ENCODE data around the gene LDLRAD4.

The LDLRAD4 gene

GRCh38 chr18:13630716-13631268 is 412.2 kb downstream of the LDLRAD4 start:
- DNase-seq: no peak

DNA sequence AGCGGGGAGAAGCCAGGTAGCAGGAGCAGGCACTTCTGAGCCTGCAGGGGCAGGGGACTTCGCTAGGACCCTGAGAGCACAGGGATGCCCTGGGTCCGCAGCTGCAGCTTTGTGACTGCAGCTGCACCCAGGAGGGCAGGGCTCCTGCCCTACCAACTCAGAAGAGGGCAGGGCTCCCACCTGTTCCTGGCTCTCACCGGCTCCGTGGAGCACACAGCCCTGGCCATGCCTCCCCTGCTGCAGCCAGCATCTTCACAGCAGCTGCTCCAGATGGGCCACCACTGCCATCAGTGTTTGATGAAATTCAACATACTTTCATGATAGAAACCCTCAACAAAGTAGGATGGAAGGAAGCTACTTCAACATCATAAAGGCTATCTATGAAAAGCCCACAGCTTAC is 415.1 kb downstream of the LDLRAD4 start:
- no peak for DNase-seq

DNA sequence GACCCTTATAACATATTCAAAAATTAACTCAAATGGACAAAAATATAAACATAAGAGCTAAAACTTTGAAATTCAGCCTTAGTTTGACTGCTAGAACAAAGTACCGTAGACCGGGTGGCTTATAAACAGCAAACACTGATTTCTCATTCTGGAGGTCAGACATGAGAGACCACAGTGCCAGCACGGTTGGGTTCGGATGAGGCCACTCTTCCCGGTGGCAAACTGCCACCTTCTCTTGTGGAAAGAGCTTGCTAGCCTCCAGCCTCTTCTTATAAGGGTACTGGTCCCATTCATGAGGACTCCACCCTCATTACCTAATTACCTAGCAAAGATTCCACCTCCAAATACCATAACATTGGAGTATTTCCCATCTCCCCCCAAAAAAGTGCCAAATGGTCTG is 416.5 kb downstream of the LDLRAD4 start:
- DNase-seq: no peak

- DNase-seq: no peak
These were observed 420.4 kb downstream of the LDLRAD4 start for GRCh38 chr18:13638719-13639595.

DNA sequence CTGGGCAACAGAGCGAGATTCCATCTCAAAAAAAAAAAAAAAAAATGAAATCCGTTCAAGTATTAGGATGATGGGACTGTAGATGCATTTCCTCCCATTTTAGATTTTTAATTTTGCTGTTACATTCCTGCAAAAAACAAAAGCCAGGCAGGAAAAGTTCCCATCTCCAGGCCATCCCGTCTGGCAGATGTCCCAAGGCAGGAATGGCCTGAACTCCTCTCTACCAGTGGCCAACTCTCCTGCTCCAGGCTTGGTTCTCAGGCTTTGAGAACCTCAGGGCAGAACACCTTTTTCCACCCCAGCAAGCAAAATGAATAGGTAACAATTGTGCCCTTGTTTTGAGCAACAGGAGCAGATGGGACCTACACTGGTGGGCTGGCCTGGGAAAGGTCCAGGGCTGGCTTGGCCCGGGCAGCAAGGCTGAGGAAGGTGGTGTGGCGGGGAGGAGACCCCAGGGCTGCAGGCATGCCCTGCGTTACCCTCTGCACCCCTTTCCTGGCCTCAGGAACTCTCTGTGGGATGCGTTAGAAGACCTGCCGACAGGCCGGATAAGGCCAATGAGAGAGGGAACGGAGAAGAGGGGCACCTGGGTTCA is 421.8 kb downstream of the LDLRAD4 start:
- DNase-seq: no peak

- DNase-seq: no peak
These were observed 423.2 kb downstream of the LDLRAD4 start for GRCh38 chr18:13641551-13642439.

- DNase-seq: no peak
These were observed 423.9 kb downstream of the LDLRAD4 start for GRCh38 chr18:13642440-13642827.

DNA sequence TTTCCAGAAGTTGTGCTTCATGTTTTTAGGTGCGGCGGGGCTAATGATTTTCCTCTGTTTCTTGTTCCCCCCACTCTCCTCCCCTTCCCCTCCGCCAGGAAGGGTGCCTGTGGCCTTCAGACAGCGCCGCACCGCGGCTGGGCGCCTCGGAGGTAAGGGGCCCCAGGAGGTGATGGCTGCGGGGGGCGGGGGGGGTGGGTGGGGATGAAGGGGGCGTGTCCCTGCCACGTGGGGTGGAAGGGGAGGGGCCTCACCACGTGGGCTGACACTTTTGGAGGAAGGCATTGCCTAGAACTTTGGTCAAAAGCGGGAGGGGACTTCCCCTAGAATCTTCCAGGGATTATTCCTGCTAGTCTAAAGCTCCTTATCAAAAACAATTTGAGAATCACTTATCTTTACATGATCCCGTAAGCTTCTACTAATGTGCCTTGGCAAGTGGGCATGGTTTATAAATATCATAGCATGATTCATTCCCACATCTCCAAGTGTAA is 424.7 kb downstream of the LDLRAD4 start:
- no peak for DNase-seq

- no peak for DNase-seq
These were observed 426.5 kb downstream of the LDLRAD4 start for GRCh38 chr18:13645093-13645492.

DNA sequence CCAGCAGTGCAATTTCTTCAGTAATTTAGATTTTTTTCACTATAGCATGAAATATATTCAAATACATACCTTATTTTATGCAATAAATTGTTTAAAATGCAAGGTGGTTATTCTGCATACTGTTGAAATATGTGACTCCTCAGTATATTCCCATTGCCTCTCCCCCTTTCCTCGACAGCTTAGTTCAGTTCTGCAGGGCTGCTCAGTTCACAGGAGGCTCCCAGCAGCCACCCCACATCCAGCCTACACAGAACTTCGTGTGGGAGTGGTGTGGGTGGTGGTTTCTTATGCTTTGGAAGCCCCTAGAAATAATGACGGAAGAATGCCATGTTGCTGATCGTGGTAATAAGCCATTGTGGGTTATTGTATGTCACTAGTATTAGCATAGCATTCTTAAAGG is 428.1 kb downstream of the LDLRAD4 start:
- no peak for DNase-seq

- DNase-seq: no peak
These were observed 429.2 kb downstream of the LDLRAD4 start for GRCh38 chr18:13647761-13648160.

- DNase-seq: no peak
These were observed 431.1 kb downstream of the LDLRAD4 start for GRCh38 chr18:13649397-13650390.

- no peak for DNase-seq
These were observed 435.3 kb downstream of the LDLRAD4 start for GRCh38 chr18:13653746-13654433.

DNA sequence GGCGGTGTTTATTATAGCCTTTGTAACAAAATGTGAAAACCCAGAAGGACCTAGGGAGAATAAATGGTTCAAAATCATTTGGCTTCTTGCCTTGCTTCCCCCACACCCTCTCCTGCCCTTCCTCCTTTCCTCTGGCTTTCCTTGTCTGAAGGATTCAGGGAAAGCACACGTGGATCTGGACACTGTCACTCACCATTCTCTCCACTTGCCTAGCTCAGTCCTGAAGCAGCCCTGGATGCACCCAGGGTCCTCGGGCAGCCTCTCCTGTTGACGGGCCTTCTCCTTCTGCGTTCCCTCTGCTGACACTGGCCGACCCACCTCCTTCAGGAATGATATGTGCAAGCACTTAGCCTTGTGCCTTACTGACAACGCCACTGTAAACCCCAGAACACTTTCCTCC is 439.4 kb downstream of the LDLRAD4 start:
- no peak for DNase-seq

DNA sequence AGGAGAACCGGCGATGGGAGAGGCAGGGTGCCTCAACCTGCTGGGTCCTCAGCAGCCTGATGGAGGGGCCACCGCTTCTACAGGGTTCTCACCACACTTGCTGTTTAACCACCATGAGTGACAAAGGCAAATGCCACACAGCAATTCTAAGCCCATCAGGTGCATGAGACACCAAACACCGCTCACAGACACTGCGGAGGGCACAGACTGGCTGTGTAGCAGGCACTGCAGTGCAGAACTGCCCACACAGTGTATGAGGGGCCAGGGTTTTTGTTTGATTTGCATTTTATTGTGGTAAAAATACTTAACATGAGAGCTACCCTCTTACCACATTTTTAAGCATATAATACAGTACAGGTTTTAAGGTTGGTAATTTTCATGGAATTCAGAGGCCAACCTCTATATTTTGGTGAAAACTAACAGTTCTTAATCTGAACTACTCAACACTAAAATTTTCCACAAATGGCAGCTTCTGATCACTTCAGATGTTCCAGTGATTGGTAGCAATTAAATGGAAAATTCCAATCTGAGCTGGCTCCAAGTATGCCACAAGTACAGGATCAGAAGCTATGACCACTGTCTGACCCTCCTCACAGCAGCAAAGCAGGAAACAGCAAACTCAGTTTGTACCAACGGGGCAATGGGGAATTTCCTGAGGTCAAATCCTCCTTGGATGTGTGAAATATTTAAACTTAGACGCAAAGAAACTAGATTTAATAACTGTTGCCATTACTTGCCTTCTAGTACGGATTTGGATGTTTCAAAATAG is 440.1 kb downstream of the LDLRAD4 start:
- DNase-seq: no peak

GRCh38 chr18:13660510-13660909 is 441.9 kb downstream of the LDLRAD4 start:
- DNase-seq: no peak

DNA sequence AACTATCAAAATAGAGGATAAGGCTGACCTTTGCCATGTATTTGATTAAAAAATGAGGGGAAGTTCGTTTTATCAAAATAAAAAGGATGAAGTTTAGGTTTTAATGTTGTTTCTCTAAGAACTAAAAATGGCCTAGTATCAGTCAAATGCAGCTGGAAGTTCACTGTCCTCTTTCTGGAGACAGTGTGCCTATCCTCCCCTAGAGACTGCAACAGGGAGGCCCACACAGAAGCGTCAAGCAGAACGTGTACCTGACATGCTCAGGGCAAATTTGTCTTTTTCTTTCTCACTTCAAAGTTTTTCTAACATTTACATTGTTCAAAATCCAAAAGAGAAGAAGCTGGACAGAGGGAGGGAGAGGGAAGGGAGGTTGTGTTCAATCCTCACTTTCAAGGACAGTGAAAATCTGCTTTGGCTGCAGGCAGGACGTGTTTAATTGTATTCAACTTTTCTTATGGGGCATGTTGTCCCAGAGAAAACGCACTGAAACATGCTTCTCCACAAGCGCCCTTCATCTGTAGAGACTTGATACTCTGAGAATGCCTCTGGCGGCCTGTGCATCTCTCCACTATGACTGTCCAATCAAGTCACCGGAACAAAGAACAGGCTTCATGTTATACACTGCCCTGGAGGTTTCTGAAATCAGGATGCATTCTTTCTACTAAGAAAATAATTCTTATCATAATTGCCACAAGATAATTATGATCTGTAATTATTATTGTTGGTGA is 442.7 kb downstream of the LDLRAD4 start:
- DNase-seq: no peak

- DNase-seq: no peak
These were observed 443.3 kb downstream of the LDLRAD4 start for GRCh38 chr18:13661779-13662256.

- no peak for DNase-seq
These were observed 454.1 kb downstream of the LDLRAD4 start for GRCh38 chr18:13672657-13673056.
